GM12878 (cell line): ENCODE data around the gene XRCC4.

ENCODE experiments used
- ATF2 ChIP-seq: IDR thresholded peaks from 2 replicates; pipeline ENCODE4 v1.6.1; 2012; ENCODE audit warnings: low read length, inconsistent platforms
- ATF3 ChIP-seq: IDR thresholded peaks from 2 replicates; pipeline ENCODE4 v1.6.1; 2011; ENCODE audit warnings: low read depth, mild to moderate bottlenecking, low read length, moderate library complexity, borderline replicate concordance; ENCODE audit errors: extremely low read depth
- CTCF ChIP-seq, 3 experiments: IDR thresholded peaks in 2 of 3; conservative IDR thresholded peaks in 1 of 3; 2 replicates each; pipeline ENCODE4 v1.5.1; 2011; ENCODE audit warnings: low read depth in 3 of 3, low read length in 3 of 3, mild to moderate bottlenecking in 3 of 3, control low read depth in 2 of 3, moderate library complexity in 2 of 3, inconsistent platforms in 1 of 3, mixed read lengths in 1 of 3; ENCODE audit not compliant: control insufficient read depth in 2 of 3, insufficient read depth in 1 of 3; ENCODE audit errors: extremely low read depth in 1 of 3
- CUX1 ChIP-seq: IDR thresholded peaks from 2 replicates; pipeline ENCODE4 v1.6.1; 2012; ENCODE audit warnings: improper control_type of control experiment, low read depth, low read length; ENCODE audit not compliant: insufficient replicate concordance
- HDAC2 ChIP-seq: fragments of 200-600 bp; sonication (generic); IDR thresholded peaks from 2 replicates; pipeline ENCODE4 v1.6.1; 2017
- IRF3 ChIP-seq: fragments of 450-650 bp; IDR thresholded peaks from 2 replicates; pipeline ENCODE4 v1.6.1; 2014; ENCODE audit warnings: mild to moderate bottlenecking
- IRF5 ChIP-seq: fragments of 450-650 bp; IDR thresholded peaks from 2 replicates; pipeline ENCODE4 v1.6.1; 2017; ENCODE audit warnings: borderline replicate concordance
- SMC3 ChIP-seq: IDR thresholded peaks from 2 replicates; pipeline ENCODE4 v1.6.1; 2011; ENCODE audit warnings: low read length, improper control_type of control experiment, borderline replicate concordance
- TAF1 ChIP-seq: IDR thresholded peaks from 2 replicates; pipeline ENCODE4 v1.6.1; 2011; ENCODE audit warnings: mild to moderate bottlenecking, low read depth, low read length, borderline replicate concordance
- ZNF687 ChIP-seq: fragments of 450-650 bp; IDR thresholded peaks from 2 replicates; pipeline ENCODE4 v1.6.1; 2017; ENCODE audit warnings: mild to moderate bottlenecking, moderate library complexity

GRCh38 chr5:83172655-83173054 lies 95.3 kb downstream of the XRCC4 start:
- TF ChIP-seq ATF2 (no peak), CTCF (IDR thresholded peaks at IDR 0.05 in 2 of 3, conservative IDR thresholded peaks at IDR 0.05 in 1 of 3; ENCODE audit: control insufficient read depth in 2 of 3, extremely low read depth in 1 of 3, insufficient read depth in 1 of 3, low read depth in 3 of 3, low read length in 3 of 3) (no peak), CUX1 (no peak), HDAC2 (no peak), IRF3 (no peak), IRF5 (no peak), ATF3 (no peak), SMC3 (no peak), ZNF687 (no peak), TAF1 (no peak)
